Measurements from ENCODE around the gene COPZ2. TPM values are rescaled to one million over a fixed set of nuclear protein-coding genes. Genes with fewer than 3 reads are reported as not detected.

COPZ2 gene
- total and polyA plus RNA-seq, 9 of the 15 experiments (the other 6 are each of a cell fraction or from before 2014, with no cell fraction given): 0.22 to 0.49 TPM; not detected in 7

DNA sequence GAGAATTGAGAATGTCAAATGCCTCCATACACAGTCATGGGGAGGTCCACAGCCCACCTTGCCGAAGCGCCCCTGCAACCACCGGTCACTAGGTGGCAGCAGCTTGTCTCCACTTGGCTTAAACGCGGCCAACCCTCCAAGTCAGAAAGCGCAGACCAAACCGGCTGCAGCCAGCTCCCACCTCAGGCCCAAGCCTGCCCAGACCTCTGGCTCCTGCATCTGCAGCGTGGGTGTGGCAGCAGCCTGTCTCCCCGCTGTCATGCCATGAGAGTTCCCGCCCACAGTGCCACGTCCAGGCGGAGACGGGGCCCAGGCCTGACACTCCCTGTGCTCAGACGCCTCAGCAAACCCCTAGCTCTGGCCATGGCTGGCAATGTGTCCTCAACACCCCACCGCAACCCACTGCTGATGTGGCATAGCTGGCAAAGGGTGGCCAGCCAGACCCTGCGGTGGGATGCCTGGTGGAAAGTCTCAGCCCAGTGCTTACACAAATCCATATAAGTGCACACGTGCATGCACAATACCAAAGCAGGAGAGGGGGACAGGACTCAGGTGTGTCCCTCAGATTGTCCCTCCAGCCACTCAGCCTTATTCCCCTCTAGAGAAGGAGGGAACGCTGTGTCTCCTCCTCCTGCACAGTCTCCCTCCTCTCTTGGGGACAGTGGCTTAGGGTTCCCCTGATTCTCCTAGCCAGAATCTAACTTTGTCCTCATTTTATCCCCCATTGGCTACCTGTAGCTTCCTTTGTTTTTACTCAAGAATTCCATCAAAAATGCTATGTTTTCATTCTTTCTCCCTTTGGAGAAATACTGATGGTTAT is 10.9 kb downstream of the COPZ2 start (continued):
- TF ChIP-seq ZNF592 (IDR thresholded peaks at IDR 0.05): no peak; the same call in 1 of the 2 replicates
- TF ChIP-seq ZNF124 (CRISPR knock-in tag; IDR thresholded peaks at IDR 0.05): no peak
- TF ChIP-seq SMARCA4 (IDR thresholded peaks at IDR 0.05): no peak
- TF ChIP-seq, protein P1, sequence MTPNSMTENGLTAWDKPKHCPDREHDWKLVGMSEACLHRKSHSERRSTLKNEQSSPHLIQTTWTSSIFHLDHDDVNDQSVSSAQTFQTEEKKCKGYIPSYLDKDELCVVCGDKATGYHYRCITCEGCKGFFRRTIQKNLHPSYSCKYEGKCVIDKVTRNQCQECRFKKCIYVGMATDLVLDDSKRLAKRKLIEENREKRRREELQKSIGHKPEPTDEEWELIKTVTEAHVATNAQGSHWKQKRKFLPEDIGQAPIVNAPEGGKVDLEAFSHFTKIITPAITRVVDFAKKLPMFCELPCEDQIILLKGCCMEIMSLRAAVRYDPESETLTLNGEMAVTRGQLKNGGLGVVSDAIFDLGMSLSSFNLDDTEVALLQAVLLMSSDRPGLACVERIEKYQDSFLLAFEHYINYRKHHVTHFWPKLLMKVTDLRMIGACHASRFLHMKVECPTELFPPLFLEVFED (CRISPR knock-in tag; conservative IDR thresholded peaks at IDR 0.05): no peak
- TF ChIP-seq HOXB6 (CRISPR knock-in tag; IDR thresholded peaks at IDR 0.05; ENCODE audit: borderline replicate concordance): no peak
- 0 out of 2 replicates have a peak, but pooled peaks have one; percentile 44 for TF ChIP-seq SMAD4 (CRISPR knock-in tag; conservative IDR thresholded peaks at IDR 0.05)
- no peak for TF ChIP-seq ZBTB49 (CRISPR knock-in tag; IDR thresholded peaks at IDR 0.05; ENCODE audit: borderline replicate concordance)
- TF ChIP-seq CAMTA2 (CRISPR knock-in tag; conservative IDR thresholded peaks at IDR 0.05): no peak
- TF ChIP-seq ZMIZ1 (IDR thresholded peaks at IDR 0.05; ENCODE audit: low read depth in 2 of 2, low read length in 2 of 2): 0 out of 4 replicates have a peak, but pooled peaks of 1 of the 2 experiments have one; percentile 20
- peak; percentile 58; the same call in 1 of the 2 replicates for TF ChIP-seq CC2D1A (IDR thresholded peaks at IDR 0.05)
- no peak for TF ChIP-seq POLR2AphosphoS2 (IDR thresholded peaks at IDR 0.05; ENCODE audit: low read length)
- no peak for TF ChIP-seq ZNF274 (IDR thresholded peaks at IDR 0.05; ENCODE audit: borderline replicate concordance, low read depth, low read length)
- 0 out of 2 replicates have a peak, but pooled peaks have one; percentile 45 for TF ChIP-seq ZBTB17 (CRISPR knock-in tag; IDR thresholded peaks at IDR 0.05)
- TF ChIP-seq ZNF263 (CRISPR knock-in tag; IDR thresholded peaks at IDR 0.05; ENCODE audit: borderline replicate concordance): no peak; the same call in 1 of the 2 replicates

All from K562 (cell line).